Measurements from ENCODE around the gene ZNF362.

ZNF362 gene

DNA sequence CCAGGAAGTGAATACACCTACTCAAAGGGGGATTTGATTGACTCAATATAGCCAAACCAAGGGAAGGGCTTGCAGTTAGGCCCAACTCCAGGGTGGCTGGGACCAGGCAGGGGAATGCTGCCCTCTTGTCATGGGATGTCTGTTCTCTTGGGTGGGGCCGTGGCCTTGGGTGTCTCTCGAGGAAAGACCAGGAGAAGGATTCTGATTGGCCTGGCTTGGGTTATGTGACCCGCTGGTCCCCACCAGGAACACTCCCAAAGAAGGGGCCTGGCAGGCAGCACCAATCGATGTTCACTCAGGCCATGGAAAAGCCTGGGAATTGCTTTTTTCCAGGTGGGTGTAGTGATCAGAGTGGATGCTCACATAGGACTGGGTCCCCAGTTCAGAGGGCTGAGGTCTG lies 10.1 kb upstream of the ZNF362 start:
- no peak for DNase-seq

DNA sequence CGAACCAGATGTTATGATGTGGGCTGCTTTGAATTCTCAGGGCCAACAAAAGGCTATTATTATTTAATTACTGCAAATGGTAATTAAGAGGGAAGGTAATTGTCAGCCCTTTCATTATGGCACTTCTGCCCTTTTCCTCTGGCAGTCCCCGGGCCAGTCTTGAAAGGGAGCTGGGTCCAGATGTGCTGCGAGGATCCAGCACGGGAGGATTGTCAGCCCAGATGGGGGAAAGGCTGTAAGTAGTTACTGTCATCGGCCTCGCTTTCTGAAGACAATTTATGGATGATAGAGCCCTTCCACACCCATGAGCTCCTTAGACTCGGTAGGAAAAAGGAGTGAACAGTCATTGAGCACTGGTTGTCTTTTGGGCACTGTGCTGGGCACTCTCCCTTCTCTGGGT lies 8.7 kb upstream of the ZNF362 start:
- DNase-seq: no peak

DNA sequence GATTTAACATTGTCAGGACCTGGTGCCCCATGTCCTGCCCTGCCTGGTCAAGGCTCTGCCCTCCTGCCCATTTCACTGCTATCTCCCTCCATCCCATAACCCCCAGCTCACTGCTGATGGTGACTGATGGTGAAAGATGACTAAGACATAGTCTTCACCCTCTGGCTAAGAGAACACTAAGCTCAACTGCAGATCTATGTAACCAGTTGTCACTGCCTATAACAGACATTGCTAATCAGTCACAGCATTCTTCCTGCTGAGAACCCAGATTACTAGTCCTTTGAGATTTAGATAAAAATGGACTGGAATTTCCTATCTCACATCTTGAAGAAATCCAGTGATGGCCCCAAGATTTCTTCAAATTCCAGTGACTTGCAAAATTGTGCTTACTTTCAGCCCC lies 8.0 kb upstream of the ZNF362 start:
- no peak for DNase-seq

DNA sequence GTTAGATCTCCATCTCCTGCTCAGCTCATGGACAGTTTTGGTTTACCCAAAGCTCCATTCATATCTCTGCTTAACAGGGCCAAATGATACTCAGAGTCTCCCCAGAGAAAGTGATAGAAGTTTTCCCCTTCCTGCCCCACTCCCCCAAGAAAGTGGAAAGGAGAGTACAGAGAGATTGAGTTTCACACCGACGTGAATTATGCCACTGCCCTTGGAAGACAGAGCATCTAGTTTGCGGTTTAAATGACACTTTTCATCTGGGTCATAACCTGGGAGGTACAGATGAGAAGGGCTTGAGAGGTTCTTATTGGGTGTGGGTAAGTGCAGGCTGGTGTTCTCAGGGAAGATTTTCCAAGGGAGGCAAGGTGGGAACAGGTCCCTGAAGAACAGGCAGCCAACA lies 6.9 kb upstream of the ZNF362 start:
- DNase-seq: no peak

DNA sequence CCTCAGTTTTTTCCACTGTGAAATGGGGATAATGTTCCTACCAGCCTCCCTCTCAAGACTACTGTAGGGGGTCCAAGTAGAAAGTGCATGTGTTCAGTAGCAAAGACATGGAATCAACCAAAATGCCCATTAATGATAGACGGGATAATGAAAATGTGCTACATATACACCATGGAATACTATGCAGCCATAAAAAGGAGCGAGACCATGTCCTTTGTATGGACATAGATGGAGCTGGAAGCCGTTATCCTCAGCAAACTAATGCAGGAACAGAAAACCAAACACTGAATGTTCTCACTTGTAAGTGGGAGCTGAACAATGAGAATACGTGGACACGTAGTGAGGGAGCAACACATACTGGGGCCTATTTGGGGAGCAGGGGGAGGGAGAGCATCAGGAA lies 6.1 kb upstream of the ZNF362 start:
- no peak for DNase-seq

DNA sequence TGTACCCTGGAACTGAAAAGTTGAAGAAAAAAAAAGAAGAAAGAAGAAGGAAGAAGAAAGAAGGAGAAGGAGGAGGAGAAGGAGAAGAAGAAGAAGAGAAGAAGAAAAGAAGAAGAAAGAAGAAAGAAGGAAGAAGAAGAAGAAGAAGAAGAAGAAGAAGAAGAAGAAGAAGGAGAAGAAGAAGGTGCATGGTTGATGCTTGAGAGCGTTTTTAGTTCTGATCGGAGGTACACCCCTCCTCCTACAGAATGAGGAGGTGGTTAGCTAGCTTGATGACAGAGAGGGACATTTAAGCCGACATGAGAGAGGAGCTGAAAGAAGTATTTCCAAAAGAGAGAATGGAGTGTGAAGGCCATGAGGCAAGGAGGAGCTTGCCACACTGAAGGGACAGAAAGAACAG lies 5.6 kb upstream of the ZNF362 start:
- no peak for DNase-seq

DNA sequence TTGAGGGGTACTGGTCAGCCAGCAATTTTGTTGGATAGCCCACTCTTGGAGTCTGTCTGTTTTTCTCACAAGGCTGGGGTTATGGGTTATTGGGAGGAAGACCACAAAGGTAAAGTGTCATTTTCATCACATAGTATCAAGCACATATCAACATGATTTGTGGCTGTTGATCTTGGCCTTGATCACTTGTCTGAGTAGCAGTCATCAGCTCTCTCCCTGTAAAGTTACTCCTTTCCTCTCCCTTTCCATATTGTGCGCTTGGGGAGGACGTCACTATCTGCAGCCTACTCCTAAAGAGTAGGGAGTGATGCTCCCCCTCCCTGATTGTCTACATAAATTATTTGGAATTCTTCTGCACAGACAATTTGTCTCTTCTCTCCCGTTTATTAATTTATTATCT lies 1.8 kb upstream of the ZNF362 start:
- DNase-seq: no peak

DNA sequence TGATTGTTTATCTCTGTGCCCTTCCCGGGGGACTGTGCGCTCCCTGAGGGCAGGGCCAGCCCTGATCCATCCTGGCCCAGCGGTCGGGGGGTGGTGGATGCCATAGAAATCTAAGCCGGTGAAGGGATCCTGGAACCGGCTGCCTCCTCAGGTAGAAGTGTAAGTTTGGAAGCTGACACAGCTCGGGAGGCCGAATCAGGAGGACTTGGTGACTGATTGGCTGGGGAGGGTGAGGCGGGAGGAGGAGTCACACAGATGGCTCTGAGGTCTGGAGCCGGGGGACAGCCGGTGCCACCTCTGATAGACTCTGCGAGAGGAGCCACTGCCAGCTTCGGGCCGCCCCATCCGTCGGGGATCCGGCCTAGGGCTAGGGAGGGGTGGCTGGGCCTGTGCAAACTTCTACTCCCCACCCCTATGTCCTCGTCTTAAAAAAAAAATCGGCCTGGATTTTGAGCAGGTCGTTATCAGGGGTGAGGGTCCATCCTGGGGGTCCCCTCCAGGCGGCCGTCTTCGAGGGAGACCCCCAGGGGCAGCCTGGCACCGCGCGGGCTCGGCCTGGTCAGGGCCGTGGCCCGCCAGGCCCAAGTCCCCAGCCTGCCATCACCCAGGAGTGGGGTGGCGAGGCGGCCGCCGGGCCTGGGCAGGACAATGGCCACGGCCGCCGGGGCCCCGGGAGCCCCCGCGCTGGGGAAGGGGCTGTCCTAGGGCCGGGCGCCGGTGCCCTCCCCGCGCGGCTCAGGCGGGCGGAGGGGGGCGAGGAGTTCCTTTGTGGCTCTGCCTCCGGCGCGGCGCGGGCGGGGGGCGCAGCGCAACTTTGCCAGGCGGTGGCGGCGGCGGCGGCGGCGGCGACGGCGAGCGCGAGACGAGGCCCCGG lies 708 bp upstream of the ZNF362 start:
- DNase-seq: no peak

DNA sequence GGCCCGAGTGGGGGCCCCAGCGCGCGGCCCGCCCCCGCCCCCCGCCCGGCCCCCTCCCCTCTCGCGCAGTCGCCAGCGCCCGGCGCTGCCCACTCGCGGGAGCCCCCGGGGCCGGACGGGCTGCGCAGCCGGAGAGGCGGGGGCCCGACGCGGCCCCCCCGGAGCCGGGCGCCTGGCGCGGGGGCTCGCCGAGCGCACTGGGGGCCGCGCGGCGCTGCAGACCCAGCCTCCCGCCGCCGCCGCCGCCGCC lies 146 bp upstream of the ZNF362 start:
- DNase-seq: no peak

DNA sequence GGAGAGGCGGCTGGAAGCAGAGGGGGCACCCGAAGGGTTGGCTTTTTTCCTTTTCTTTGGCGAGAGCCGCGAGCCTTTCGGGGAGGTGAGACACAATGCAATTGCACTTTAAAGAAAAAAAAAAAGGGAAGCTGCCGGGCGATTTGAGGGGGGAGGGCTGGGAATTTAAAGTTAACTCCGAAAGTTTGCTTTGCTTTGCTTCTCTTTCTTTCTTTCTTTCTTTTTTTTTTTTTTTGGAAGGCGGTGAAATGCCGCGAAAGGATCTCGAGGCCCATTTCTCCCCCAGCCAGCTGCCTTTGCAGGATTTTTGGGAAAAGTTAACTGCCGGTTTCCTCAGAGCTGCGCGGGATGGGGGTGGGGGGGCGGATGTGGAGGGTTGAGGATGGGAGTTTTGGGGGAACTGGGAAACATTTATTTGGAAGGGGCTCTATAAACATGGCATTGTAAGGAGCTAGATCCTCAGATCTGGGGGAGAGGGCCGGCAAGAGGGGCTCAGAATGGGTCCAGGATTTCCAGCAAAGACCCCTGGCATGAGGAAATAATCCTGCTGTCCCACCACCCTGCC lies 997 bp downstream of the ZNF362 start:
- DNase-seq: no peak

DNA sequence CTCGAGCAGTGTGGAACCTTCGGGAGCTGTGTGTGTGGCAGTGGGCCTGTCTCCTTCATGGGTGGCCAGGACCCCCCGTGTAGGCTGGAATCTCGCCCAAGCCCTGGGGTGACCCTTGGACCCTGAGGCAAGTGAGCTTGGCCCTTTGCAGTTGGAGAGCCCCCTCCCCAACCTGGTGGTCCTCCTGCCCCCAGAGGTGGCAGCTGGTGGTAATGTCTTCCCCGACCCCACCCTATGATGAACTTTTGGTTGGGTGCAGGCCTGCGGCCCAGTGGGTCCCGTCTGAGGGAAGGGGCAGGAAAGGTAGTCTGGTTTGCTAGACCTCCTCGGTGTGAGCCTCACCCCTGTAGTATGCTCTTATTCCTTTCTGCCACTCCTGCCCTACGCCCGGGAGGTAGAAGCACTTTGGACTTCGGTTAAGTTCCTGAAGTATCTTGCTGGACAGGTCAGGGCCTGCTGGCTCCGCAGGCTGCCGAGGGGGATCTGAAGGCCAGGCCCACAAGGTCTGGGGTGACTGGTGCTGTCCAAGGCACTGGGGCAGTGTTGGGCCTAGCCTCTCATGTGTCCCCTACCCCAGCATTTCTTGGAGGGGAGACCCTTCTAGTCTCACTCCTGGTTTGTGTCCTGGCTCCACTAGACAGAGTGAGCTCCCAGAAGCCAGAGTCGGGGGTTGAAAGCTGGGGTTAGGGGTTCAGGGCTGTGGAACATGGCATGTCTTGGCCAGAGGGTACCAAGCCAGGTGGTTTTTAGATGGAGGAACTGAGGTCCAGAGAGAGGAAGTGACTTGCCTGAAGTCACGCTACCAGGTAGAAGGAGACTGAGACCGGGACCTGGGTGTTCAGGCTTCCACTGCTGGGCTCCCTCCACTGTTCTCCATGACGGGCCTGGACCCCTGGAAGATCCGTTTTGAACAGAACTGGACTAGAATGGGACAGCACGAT lies 1.8 kb downstream of the ZNF362 start:
- DNase-seq: no peak

DNA sequence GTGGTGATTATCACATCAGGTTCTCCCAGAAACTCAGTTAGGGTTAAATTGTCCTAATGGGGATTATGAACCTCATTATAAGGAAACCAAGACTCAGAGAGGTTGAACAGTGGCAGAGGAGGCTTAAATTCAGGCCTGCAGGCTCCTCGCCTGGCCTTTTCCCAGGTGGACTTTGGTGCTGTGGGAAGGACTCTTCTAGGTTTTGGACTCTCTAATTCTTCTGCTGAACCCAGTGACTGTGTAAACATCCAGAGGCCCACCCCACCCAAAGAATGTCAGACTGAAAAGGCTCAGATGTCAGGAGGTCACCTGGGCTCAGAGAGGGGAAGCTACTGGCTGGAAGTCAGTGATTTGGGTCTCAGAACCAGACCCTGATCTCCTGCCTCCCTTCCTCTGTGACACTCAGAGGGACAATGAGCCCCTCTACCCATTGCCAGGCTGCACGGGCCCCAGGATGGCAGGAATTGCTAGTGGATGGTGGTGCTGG lies 2.5 kb downstream of the ZNF362 start:
- DNase-seq: no peak

DNA sequence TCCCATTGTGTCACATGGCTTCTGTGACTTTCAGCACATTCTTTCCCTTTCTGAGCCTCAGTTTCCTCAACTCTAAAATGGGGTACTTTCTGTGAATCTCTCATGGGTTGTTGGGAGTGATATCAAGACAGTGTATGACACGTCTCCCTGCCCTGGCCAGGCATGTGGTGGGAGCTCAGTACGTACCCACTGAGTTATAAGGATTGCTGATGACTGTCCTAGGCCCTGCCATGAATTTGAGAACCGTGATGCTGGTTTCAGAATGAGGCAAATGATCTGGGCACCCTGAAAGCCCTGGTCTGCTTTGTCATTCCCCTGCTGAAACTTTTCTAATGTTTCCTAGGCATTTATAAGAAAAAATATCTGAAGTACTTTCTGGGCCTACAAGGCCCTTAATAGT lies 3.6 kb downstream of the ZNF362 start:
- DNase-seq: no peak

DNA sequence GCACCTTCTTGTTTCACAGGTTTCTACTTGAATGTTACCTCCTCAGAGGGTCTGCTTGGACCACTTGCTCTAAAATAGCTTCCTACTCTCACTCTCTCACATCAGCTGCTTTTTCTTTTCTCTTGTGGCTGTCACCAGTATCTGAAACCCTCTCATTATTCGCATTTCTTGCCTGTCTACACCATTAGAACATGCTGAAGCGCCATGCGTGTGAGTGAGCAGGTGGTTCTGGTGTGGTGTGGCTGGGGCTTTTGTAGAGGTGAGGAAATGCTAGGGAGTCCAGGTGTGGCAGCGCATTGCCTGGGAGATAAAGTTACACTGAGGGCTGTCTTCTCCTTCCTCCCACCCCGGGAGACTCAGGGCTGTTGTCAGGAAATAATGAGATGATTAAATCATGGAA lies 4.1 kb downstream of the ZNF362 start:
- DNase-seq: no peak

DNA sequence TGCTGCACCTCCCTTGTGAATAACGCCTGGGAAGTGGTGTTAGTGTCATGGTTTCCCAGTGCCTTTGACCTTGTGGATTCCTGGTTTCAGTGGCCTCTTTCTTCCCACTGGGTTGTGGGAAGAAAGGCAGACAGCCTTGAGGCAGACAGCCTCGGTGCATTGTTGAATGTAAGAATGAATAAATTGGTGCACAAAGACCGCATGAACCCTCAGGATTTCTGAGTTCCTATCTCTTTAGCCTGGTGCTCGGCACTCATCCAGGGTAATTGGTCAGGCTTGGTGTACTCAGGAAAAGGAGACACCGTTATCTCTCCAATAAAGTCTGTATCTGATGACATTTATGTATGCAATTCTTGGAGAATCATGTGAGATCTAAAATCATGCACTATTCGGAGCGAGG lies 5.1 kb downstream of the ZNF362 start:
- no peak for DNase-seq

DNA sequence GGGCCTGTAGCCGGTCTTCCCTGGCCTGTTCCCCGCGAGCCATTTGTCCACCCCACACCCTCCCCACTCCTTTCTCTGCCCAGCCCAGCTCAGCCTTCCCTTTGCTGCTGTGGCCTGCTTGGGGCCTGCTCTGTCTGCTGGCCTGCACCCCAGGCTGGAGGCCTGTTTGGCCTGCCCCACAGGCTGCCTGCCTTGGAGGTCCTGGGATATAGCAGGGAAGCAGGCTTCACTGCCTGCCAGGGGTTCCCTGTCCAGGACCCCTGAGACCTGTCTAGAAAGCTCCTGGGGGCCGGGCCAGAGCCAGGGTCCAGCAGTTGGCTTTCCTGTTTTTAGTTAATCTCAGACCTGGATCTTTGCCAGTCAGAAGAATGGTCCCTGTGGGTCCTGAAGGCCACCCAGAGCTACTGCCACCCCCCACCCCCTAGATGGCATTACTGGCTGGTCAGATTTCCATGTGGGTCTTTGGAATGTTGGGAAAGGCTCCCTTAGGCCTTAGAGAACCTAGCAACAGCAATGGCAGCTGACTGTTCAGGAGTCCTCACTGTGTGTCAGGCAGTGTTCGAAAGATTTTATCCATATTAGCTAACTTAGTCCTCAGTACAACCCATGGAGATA lies 7.7 kb downstream of the ZNF362 start:
- no peak for DNase-seq

DNA sequence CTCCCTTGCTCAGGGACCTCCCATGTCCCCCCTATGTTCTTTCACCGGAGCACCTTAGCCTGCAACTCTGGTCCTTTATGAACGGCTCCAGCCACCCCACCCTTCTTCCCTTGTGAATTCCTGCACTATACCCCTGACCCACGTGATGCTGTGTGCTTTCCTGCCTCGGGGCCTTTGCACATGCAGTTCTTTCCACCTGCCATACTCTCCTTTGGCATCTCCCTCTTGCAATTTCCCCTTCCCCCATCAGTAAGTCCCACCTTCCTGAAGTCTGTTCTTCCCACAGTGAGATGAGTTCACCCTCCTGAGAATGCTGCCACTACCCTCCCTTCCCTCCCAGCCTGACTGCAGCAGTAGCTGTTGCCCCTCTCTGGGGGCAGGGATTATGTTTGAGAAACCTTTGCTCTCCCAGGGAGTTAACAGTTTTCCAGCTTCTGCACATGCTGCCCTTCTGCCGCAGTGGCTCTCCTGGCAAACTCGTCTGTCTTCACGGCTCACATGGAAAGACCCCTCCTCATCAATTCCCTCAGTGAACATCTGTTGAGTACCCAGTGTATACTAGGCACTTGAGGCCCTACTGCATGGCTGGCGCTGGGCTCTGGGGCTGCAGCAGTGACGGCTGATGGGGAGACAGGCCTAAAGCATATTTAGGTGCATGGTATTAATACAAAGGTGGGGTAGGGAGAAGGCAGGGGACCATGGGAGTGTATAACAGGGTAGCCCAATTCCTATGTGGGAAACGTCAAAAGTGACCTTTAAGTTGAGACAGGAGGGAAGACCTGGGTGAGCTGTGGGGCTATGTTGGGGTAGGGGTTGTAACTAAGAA lies 9.7 kb downstream of the ZNF362 start:
- DNase-seq: no peak

DNA sequence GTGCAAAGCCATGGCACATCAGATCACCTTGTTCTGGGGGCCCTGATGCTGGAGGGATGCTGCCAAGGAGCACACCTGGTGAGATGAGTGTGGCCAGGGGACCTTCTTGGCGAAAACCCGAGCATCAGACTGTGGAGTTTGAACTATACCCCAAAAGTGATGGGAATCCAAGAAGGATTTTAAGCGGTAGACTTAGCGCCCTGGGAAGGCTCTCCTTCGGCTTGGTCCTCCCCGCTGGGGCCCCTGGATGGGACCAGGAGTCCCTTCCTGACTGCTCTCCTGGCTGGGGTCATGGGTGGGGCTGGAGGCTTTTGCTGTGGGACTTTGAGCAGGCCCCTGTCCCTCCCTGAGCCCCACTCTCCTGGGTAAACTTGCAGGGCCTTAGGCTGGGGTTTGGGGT lies 10.5 kb downstream of the ZNF362 start:
- no peak for DNase-seq

DNA sequence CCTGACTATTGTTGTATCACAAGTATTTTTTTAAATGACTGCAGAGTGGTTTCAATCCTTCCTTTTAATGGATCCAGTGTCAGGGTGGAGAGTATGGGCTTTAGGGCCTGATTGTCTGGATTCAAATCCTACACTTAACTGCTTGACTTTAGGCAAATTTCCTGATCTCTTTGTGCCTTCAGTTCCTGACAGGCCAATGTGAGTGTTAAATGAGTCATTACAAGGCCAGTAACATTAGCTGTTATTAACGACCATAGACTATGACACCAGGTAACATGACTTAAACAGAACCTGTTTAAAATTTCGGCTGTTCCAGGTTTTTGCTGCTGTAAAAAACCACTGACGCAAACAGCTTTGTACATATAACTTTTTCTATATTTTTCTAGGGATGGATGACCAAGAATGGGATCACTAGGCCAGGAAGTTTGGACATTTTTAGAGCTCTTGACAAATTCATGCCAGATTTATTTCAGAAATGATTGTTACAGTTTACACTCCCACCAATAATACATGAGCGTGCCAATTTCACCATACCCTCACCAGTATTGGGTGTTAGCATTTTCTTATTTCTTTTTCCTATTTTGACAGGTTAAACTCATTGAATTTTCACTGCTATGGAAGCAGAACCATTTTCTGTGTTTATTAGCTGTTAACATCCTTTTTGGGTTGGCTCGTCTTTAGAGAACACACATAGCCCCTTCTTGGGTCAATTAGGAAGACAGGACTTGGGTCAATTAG lies 11.3 kb downstream of the ZNF362 start:
- DNase-seq: no peak

DNA sequence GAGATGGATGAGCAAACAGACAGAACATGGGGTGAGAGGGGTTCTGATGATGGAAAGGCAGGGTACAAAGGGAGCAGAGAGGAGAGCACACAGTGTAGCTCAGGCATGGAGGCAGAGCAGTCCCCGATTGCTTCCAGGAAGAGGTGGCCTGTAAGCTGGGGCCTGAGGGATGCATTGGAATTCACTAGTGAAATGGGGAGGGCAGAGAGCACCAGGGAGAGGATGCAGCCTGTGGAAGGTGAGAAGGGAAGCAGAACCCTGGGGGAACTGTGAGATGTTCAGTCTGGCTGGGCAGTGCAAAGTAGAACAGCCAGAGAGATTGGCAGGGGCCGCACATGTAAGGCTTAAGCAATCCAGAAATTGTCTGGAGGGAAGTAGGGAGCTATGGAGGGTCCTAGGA lies 12.2 kb downstream of the ZNF362 start:
- DNase-seq: no peak

DNA sequence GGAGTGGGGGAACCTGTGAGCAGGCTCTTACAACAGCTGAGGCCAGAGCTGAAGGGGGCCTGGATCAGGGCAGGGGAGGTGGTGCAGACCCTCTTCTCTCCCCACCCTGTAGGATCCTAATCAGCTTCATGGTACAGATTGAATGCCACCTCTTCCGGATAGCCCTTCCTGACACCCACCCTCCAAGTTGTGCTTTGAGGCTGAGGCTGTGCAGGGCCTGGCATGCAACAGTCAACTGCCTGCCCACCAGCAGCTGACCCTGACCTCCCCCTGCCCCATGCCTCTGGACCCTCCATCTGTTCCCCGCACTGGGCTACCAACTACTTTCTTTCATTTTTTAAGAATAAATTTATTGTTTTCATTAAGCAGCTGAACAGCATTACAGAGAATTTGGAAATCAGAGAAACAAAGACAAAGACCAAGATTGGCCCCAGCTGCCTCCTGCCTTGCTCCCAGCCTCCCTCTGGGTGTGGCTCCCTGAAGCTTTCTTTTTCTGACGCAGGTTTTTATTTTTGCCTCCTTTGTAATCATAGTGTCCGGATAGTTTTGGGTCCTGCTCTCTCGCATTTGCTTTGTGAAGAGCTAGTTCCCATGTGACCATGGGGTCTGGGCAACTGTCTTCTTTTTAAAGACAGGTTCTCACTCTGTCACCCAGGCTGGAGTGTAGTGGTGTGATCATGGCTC lies 12.8 kb downstream of the ZNF362 start:
- no peak for DNase-seq

Data from NK-92 treated with Interleukin-12 subunit alpha and Interleukin-12 subunit beta, amount 100 ng/mL, for 24 hours (cell line).